NCI-H2227 (cell line): ENCODE data around the gene MAML3.
A peak's percentile ranks its signal among the peaks of the same experiment; 100 is the strongest.

ENCODE experiments used
- DNase-seq: peaks from one replicate; lab custom pipeline; 2025; ENCODE audit not compliant: unreplicated experiment; lab: John Stamatoyannopoulos, UW

MAML3 gene

GRCh38 chr4:140127422-140127821 lies 26.6 kb downstream of the MAML3 start:
- no peak for DNase-seq

DNA sequence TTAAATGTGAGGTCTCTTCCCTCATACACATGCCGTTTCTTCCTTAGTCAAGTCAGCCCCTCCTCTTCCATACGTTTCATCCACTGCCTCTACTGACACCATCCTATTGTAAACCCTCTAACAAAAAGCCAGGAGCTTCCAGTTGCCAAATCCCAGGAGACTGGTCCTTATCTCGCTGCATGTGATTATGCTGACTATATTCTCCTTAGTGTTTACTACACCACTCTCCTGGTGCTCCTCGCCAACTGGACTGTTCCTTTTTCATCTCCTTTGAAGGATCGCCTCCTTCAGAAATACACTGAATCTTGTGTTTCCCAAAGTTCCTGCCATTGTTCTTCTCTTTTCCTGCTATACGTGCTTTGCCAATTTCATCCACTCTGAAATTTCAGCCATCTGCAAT lies 27.7 kb downstream of the MAML3 start:
- no peak for DNase-seq

GRCh38 chr4:140125374-140125773 lies 28.6 kb downstream of the MAML3 start:
- DNase-seq: no peak

- DNase-seq: no peak
Measured at GRCh38 chr4:140123666-140124377, 30.2 kb downstream of the MAML3 start.

GRCh38 chr4:140122891-140123290 lies 31.1 kb downstream of the MAML3 start:
- DNase-seq: no peak

GRCh38 chr4:140121646-140122045 lies 32.3 kb downstream of the MAML3 start:
- DNase-seq: no peak

DNA sequence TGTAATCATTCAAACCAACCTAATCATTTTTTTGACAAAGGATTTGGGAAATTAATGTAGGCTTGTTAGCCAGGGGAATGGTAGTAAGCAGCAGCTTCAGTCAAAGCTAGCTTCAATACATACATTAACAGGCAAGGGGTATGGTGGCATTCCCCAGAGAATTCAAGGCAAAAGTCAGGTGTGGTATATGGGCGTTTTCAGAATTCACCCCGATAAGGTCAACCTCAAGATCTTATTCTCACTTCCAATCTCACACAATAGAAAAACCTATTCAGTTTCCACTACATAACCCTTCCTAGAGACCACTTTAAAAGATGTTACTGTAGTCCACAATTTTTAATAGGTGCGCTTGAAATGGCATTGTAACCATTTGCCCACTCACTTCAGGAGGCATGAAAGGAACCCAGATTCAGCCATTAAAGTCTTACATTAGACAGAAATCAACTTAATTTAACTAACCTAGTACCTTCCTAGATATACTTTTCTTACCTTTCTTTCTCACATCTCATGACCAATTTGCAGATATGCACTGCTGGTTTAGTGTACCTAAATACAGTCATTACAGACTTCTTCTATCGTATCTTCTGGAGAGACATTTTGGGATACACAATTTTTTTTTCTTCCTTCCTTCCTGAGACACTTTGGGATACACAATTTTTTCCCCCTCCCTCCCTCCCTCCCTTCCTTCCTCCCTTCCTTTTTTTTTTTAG lies 34.9 kb downstream of the MAML3 start:
- no peak for DNase-seq

GRCh38 chr4:140117947-140118346 lies 36.0 kb downstream of the MAML3 start:
- DNase-seq: no peak

DNA sequence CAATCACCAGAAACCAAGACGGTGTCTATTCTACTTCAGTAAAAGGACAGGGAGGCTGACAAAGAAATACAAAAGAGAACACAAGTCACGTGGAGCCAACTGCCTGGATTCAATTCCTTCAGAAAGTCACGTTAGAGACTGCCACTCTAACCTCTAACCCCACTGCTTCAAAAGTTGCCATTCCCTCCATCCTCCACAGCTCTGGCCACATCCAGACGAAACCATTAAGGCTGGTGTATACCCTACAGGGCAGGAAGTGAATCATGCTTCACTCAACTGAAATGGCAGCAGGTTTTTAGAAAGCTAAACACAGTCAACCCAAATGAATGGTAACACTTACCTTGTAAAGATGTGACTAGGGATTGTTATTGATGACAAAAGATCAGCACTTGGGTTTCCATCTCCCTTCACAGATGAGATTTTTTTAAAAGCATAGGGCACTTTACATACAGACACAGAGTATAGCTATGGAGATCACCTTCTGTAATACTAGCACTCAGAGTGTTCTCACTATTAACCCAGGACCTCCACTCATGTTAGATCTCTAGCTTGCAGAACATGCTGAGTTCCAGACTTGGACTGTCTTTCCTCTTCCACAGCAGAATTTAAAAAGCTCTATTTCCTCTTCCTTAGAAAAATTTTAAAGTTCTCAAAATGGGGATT lies 37.4 kb downstream of the MAML3 start:
- DNase-seq: no peak

- DNase-seq: no peak
Measured at GRCh38 chr4:140115140-140115539, 38.8 kb downstream of the MAML3 start.

DNA sequence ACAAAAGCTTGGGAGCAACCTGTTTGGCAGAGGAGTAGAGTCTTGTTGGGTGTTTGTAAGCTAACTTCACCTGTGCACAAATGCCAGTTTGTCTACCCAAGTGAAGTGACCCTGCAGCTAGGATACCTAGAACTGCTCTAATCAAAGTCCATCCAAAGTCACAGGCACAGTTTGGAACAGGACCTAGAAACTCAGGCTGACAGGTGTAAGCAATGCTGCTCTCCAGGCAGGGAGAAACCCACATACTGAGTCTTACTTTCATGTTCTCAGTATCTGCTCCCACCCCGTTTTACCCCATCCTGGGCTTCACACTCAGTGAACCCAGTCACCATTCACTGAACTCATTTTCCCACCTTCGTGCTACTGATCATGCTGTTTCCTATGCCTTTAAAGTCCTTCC lies 40.3 kb downstream of the MAML3 start:
- no peak for DNase-seq

GRCh38 chr4:140112576-140112975 lies 41.4 kb downstream of the MAML3 start:
- no peak for DNase-seq

- DNase-seq: no peak
Measured at GRCh38 chr4:140111256-140111655, 42.7 kb downstream of the MAML3 start.

DNA sequence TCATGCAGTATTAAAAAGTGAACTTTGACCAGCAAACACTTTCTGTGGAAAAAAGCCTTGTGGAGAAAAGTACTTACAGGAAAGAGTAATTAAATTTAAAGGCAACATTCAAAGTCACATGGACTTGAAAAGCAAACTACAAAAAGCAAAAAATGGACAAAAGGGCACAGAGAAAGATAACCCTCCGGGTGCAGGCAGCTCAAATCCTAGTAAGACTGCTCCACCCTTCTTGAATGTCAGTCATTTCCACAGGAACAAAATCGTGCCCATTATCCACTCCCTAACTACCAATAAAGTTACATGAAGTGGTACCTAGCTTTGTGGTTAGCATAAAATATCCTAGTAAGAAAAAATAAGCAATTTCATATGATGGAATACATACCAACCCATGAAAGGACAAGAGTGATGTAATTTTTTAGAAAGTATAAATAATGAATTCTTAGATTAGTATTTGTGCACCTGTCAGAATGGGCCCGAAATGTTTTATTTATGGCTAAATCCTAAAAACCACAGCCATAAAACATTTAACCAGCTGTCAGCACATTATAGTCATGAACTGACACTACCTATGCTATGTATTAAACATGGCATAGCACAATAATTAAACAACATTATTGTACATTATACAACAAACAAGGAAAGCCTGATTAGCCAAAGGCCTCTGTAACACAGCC lies 43.3 kb downstream of the MAML3 start:
- no peak for DNase-seq

DNA sequence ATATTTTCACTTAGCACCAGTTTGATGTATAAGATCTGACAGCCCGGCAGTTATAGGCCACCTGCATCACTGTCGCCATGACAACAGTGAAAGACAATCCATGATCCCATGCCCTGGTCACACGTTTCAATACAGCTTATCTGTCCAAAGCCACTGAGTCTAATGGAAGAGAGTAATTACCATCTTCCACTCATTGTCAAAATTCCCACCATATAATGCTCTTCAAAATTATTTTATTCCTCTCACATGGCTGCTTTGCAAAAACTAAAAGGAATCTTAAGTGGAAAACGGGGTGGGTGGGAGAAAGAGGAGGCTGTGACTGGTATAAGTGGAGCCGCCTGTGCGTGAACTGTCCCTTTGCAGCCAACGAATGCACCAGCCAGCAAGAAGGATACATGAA lies 44.2 kb downstream of the MAML3 start:
- DNase-seq: peak; percentile 82

DNA sequence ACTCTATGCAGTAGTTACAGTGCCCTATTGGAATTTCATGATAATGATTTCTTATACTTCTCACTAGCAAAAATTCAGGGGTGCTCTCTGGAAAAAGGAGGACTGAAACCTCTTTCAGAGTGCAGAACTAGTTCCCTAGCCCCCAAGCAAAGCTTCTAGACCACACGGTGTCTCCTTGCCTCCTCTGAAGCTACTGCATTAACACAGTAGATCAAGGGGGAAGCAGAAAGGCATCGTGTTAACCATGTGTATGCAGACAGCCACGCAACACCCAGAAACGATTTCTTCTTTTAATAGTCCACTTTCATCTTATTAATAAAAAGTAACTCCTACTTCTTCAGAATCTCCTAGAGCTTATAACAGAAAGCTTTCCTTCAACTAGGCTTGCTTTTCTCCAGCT lies 44.7 kb downstream of the MAML3 start:
- DNase-seq: peak; percentile 54

GRCh38 chr4:140108713-140109230 lies 45.2 kb downstream of the MAML3 start:
- no peak for DNase-seq

- DNase-seq: peak; percentile 13
Measured at GRCh38 chr4:140108243-140108642, 45.7 kb downstream of the MAML3 start.

DNA sequence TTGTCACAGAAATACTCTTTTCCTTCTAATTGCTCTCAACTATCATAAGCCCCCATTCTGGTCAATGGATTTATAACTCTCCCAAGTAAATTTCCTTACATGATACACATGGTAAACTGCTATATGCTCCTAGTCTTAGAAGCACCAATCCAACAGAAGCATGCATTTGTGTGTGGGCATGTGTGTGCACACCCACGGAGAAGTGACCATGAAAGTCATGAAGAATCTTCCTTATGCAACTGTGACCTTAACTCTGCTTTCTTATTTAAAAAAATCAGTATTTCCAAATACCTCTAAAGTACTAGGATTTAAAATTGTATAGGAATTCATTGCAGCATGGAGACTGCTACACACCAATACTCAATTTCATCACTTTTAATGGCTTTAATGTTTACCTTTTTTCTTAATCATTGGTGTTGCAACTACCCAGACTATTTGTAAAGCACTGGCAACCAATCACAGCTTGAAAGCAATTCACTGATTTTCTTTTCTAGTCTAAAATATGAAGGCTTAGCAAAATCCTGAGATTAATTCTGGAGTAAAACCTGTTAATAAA lies 47.6 kb downstream of the MAML3 start:
- no peak for DNase-seq

DNA sequence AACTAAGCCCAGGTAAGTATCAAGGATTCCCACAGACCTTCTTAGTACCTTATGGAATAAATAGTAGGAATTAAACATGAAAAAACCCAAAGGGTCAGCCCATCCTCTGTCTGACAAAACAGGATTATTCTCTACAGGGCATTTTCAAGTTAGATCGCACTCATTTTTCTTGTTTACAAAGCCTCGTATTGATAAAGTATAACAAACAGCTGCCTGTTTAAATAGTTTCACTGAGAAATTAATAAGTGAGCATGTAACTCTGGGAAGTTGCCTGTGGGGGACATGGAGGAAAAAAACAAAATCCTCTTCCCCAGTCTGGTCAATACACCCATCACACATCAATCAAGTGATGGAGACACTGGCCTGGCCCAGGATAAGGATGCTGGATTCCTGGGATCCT lies 48.5 kb downstream of the MAML3 start:
- DNase-seq: no peak

DNA sequence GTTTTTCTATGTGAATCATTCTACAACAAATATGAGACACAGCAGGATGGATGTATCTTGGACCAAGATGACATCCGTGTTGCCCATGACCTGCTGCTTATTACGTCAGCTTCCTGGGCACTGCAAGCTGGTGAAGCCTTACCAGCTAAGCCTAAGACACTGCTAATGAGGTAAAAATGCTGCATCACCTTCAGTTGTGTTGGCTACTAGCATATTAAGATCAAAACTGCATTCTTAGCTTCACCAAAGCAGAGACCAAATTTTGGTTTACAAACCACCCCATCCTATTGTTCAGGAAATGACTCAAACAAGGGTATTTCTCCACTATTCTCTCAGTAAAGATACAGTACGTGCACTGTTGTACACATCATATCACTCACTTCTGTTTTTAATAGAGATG lies 50.3 kb downstream of the MAML3 start:
- DNase-seq: no peak
